Myocyte (in vitro differentiated cells): ENCODE measurements around the gene TTF2. TPM values are rescaled to one million over a fixed set of nuclear protein-coding genes. Genes with fewer than 3 reads are reported as not detected.

ENCODE experiments used
- DNase-seq: peaks from one replicate; pipeline ENCODE4 v3.0.0-alpha.2; 2012; ENCODE audit warnings: low read depth
- polyA plus RNA-seq: library from polyadenylated mRNA; unstranded; fragments of >200 nt; gene quantifications from one replicate; pipeline ENCODE4 v1.2.1, GENCODE V29; 2012; ENCODE audit warnings: missing spikeins
- total RNA-seq: library from RNA; depleted of rRNA; stranded (reverse); fragments of >200 nt; gene quantifications from 2 replicates; pipeline ENCODE4 v1.2.3, GENCODE V29; 2014

The TTF2 gene
- total RNA-seq = 11.6 and 11.8 TPM in 2 replicates
- polyA plus RNA-seq = 5.5 TPM

DNA sequence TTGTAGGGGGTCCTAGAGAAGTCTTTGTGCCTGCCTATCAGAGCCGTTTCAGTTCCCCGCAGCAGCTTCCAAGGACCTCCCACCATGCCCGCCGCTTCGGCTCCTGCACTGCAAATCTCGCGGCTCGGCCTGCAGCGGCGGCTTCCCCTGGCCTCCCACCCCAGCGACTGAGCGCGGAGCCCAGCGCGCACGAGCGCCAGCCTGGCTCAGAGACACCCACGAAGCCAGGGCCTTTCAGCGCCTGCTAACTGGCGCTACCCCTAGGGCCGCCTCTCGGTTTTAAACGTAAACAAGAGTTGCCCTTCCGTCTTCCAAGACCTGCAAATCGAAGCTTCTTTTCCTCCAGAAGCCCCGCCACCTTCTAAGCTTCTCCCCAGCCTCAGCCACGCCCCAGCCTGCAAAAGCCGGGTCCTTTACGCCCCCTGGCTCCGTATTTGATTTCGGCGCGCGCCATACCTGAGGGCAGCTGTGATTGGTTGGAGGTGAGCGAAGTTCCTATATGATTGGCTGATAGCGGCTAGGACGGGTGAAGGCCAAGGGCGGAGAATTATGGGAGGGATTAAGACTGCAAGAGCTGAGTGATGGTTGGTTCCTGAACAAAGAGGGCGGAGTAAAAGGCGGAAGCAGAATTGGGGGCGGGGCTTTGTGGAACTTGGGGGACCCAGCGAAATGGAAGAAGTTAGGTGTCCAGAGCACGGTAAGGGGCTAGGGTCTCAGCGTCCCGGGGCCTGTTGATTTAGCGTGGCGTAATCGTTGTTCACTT lies at the start of gene TTF2:
Gene TTF2, plus strand, starts transcription at position 649 of the 763 bp plus-strand sequence. Its CDS starts 21 bp downstream, at position 670.
- peak; percentile 99 for DNase-seq

DNA sequence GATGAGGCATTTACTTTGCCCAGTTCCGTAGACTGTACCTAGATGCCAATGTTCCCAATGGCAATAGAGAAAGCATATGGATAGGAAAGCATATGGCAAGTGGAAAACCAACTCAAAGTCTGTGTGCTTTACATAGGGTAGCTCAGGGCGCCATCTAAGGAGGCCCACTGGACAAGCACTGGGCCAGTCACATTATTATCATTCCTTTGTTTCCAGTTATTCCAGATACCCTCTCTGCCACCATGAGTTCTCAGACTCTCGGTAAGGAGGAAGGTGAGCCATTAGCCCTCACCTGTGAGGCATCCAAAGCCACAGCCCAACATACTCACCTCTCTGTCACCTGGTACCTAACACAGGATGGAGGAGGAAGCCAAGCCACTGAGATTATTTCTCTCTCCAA lies 48.8 kb upstream of the TTF2 start:
- no peak for DNase-seq

DNA sequence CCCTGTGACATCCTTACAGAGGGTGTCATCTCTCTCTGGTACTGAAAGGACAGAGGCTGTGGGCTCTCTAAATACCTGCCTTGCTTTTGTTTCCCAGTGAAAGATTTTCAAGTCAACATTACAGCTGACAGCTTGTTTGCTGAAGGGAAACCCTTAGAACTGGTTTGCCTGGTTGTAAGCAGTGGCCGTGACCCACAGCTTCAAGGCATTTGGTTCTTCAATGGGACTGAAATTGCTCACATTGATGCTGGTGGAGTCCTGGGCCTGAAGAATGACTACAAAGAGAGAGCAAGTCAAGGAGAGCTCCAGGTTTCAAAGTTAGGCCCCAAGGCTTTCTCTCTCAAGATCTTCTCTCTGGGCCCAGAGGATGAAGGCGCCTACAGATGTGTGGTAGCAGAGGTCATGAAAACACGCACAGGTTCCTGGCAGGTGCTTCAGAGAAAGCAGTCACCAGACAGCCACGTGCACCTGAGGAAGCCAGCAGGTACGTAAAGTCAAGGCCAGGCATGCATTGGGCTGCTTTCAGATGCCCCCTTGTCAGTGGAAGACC lies 46.7 kb upstream of the TTF2 start:
- no peak for DNase-seq

DNA sequence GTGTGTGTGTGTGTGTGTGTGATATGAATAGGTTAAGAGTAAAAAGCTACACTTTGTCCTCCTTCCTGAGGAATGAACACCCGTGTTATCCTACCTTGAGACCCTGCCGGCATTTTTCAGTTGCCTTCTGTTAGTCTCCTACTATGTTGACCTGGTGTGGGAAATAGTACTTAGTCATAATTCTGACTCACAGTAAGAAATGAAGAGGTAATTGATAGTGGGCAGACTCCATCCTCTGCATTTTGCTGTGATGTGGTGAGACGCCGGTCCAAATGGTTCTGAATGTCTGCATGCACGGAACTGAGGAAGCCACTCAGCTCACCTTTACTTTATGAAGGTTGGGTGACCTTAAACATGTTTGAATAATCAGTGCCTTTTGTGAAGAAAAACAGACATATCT lies 45.9 kb upstream of the TTF2 start:
- no peak for DNase-seq

DNA sequence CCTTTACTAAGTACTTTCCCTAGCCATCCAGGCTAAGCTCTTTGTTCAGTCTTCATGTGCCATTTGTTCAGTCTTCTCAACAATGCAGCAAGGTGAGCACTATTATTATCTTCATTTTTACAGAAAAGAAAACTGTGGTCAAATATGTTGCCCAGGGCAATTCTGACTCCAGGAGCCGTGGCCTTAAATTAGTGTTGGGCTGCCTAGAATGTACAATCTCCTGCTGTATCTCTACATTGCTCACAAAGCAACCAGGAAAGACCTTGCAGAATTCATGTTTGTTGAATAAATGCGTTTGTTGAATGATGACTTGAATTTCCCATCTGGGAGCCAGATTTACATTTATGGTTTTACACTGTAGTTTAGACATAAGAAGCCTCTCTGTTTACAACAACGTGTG lies 44.4 kb upstream of the TTF2 start:
- DNase-seq = no peak

DNA sequence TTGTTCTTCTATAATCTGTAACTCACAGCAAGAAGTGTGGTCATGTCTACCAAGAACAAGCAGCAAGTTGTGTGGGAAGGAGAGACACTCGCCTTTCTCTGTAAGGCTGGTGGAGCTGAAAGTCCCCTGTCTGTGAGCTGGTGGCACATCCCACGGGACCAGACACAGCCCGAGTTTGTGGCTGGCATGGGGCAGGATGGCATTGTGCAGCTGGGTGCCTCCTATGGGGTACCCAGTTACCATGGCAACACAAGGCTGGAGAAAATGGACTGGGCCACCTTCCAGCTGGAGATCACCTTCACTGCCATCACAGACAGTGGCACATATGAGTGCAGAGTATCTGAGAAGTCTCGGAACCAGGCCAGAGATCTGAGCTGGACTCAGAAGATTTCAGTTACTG lies 43.1 kb upstream of the TTF2 start:
- DNase-seq = no peak

DNA sequence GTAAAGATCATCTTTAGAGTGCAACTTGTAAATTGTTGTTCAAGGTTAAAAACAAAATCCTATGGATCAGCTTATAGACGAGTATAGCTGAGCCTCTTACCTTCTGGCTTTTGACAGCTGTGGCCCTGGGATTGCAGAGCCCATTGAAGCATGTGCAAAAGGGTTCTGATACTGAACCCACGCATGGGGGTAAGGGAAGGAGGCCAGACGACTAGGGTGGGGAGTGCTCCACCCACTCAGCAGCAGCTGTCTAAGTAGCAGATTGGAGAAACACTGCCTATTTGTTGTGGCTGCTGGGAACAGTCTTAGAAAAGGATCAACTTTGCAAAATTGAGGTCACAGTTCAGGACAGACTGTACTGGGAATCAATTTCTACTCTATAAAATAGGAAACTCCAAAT lies 42.5 kb upstream of the TTF2 start:
- peak; percentile 71 for DNase-seq

DNA sequence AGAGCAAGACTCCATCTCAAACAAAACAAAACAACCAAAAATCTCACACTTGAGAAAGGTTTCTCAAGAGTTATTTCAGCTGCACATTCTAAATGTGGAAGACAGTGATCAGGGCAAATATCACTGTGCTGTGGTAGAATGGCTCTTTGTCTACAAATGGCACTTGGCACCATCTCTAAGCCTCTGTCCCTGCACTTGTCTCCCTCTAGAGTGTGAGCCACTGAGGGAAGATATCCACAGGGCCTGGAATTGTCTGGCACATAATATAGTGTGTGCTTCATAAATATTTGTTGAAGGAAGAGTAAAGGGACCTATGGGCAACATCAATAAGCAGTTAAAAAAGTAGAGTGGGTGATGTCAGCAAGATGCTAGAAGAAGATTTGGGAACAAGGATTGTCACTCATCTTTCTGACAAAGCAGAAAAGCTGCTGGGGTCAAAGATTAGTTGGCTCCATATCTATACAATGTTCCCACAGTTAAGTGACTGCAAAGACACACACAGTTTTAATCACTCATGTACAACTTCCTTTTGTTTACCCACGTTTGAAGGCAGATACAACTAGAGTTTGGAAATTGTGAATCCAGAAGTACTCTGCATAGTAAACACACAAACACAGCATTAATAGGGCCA lies 39.5 kb upstream of the TTF2 start:
- DNase-seq = no peak

DNA sequence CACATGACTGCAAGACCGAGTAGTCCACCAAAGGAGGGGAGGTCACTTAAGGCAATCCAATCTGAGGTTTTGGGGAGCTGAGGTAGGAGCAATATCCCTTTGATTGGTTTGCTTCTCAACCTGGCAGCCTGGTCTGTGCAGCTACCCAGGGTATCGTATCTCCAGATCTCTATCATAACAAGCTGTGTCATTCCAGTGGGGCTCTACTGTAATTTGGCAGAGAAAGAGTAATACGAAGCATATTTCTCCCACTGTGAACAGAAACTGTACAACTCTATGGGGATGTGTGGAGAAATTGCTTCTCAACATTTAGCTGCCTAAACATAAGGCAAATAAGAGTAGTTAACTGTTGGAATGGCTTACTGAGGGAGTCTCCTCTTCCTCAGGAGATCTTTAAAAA lies 38.0 kb upstream of the TTF2 start:
- no peak for DNase-seq

DNA sequence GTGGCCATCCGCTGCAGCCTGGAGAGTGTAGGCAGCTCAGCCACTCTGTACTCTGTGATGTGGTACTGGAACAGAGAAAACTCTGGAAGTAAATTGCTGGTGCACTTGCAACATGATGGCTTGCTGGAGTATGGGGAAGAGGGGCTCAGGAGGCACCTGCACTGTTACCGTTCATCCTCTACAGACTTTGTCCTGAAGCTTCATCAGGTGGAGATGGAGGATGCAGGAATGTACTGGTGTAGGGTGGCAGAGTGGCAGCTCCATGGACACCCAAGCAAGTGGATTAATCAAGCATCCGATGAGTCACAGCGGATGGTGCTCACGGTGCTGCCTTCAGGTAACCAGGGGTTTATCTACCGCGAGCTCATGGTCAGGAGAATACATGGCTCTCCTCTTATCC lies 34.6 kb upstream of the TTF2 start:
- no peak for DNase-seq

DNA sequence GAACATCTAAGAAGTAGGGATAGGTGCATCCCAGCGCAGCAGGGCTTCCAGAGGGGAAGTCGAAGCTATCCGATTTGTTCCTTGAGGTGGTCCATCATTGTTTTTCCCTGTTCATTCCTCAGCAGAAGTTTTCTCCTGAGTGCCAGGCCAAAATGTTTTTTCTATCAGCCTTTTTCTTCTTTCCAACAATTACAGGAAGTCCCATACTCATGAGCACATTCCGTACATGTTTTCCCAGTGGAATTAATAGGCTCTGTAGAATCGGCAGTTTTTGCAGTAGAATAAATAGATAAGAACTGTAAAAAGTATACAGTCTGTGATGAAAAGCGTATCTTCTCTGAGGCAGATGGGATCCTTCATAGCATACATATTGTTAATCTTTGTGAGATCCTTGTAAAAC lies 33.8 kb upstream of the TTF2 start:
- DNase-seq = no peak

DNA sequence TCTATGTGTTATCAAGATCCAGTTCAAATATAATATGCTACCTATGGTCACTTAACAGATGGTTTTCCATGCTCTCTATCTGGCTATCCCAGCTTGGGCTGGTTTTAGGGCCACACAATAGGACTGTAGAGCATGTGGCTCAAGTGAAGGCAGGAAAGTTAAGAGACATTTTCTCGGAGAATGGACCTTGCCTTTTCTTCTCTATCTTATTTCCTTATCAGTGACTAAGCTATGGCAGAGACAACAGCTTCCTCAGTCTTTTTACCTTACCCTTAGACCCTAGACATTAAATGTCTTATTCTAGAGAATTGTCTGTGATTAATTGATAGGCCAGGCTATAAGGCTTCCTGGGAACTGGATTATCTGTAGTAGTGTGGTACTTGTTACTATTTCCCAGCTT lies 30.4 kb upstream of the TTF2 start:
- DNase-seq = no peak

DNA sequence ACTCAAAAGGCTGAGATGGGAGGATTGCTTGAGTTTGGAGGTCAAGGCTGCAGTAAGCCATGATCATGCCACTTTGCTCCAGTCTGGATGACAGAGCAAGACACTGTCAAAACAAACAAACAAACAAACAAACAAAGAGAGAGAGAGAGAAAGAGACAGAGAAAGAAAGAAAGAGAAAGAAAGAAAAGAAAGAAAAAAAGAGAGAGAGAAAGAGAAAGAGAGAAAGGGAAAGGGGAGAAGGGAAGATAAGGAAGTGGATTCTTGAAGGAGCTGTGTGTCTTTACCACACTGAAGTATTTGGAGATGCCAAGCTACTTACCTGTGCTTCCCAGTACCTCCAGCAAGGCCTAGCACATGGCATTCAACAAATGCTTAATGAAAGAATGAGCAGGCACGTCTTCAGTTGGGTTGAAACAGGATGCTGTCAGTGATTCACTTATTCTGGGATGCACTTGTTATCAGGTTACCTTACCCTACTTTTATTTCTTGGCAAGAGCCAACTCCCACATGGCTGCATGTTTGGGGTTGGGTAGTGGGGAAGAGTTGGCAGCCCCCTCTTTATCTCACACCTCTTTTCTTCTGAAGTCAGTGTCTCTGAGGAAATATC lies 29.8 kb upstream of the TTF2 start:
- no peak for DNase-seq

DNA sequence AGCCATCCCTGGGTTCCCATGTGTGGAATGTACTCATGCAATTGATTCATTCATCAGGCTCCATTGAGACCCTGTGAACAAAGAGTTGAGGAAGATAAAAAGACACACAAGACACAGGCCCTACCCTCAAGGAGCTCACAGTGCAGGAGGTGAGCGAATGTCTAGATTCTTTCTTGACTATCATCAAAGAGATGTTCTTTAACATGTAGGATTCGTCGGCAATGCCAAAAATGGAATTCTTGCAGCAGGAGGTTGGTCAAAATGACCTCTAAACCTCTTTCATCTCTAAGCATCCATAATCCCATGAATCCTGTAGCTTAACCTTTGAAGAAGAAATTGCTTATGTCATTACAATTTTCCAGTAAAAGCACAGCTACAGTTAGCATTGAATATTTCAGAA lies 27.9 kb upstream of the TTF2 start:
- no peak for DNase-seq

DNA sequence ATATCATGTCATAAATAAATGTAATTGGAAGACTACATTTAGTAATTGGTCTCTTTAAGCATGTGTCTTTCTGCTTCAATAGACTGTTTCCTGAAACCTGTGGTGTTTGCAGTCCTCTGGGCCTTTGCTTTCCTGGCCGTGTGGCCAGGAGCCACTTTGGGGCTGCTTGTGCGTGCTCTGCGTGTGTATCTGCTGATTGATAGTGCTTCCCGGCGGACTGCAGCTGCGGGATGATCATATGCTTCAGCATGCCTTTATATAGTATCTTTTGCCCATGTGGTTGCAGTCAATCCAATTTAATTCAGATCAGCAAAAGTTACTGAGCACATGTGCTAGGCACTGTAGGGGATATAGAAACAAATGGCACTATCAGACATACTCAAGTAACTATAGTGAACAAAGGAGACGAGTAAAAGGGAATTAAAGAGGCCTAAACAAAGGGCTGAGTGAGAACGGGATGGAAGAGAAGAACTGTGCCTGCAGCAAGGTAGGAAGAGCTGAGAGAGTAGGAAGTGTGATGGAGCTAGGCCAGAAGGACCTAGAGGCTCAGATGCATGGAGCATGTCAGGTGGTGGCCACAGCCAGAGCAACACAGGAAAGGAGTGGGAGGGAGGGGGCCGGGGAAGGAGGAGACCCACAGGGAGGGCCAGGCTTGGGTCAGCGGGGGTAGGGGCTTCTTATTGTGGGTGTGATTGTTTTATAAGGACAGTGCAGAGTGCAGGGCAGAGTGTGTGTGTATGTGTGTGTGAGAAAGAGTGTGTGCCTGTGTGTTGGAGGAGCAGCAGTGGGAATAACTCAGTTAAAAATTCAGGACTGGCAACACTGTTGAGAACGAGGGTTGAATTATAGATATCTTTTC lies 27.2 kb upstream of the TTF2 start:
- DNase-seq = no peak

DNA sequence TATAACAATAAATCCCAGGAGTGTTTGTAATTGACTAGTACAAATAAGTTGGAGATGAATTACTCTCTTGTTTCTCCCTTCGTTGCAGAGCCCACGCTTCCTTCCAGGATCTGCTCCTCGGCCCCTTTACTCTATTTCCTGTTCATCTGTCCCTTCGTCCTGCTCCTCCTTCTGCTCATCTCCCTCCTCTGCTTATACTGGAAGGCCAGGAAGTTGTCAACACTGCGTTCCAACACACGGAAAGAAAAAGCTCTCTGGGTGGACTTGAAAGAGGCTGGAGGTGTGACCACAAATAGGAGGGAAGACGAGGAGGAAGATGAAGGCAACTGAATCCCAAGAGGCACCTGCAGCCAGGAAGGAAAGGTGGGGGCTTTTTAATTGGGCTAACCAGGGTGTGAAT lies 26.4 kb upstream of the TTF2 start:
- DNase-seq = no peak

DNA sequence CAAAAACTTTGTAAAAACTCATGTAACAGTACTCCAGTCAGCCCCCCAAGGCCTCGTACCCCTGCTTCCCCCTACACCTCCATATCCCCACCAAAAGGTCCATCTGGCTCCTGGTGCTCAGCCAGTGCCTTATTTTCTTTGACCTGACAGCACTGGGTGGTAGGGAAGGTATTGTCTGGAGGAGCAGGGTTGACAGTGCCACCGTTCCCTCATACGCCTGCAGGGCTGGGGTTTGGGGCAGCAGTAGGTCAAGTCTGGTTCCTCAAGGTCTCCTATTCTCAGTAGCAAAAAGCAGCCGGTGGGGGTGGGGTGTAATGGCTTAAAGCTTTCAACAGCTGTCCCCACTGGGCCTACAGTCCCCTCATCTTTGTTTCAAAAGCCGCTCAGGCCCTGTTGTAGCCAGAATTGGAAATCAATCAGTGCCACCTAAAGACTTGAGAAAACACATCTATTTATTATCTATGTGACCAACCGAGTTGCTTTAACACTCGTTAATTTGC lies 25.3 kb upstream of the TTF2 start:
- DNase-seq = no peak

DNA sequence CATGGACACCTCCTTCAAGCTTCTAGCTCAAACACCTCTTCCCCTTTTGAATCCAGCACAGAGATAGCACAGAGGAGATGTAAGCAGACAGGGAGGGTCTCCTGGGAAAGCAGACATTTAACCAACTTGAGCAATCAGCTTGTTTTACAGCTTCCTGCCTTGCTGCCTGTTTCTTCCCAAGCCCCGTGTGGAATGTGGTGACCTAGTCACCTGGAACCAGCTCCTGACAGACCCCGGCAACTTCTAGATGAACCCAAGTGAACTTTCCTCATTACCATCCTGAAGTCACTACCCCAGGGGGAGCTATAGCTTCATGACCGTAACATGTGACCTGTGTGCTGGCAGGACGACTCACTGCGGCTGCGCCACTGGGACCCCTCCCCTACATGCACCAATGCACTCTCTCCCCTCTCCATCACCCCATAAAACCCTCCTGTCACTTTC lies 24.1 kb upstream of the TTF2 start:
- DNase-seq = no peak

DNA sequence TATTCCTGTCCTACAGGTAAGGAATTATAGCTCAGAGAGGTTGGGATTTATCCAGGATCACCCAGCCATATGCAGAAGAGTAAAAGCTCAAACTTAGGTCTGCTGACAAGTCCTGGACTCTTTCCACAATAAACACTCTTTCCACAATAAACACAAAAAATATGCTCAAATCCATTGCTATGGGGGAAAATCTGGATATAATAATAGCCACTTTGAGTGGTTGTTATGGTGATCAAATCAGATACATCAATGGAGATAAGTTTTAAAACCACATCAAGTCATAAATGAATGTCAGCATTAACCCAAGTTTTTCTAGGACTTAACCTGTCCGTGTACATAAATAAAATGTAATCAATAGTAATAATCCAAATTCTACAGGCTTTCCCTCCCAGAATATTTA lies 22.3 kb upstream of the TTF2 start:
- DNase-seq = no peak

DNA sequence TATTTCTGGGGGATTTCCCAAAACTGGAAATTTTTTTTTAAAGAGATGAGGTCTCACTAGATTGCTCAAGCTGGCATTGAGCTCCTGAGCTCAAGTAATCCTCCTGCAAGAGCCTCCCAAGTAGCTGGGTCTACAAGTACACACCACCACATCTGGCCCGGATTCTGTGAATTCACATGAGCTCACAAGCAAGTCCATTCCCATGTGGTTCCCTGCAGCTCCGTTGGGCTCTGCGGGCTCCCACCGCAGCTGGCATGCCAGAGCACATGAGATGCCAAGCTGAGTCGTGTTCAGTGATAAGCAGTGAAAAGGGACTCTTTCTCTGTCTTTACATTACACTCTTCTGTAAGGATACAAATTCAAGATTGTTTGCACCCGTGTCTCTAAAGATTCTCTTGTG lies 21.9 kb upstream of the TTF2 start:
- DNase-seq = no peak

DNA sequence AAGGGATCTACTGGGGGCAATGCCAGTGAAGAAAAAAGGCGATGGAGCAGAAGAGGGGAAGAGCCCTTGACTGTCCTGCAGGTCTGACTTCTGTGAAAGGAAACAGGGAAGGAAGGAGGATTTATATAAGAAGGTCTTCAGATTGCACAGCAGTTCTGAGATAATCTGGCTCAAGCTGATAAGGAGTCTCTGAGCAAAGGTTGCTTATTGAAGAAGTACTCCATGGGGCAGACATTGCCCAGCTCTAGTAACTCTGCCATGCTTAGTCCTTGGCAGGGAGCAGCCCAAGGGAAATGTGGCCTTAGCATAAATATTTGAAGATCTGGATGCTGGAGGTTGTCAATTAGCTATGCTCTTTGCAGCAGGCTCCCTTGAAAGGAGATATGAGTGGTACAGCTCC lies 15.9 kb upstream of the TTF2 start:
- no peak for DNase-seq
